Measurements from ENCODE around the gene CYB5B. TPM values are rescaled to one million over a fixed set of nuclear protein-coding genes. Genes with fewer than 3 reads are reported as not detected.
A peak's percentile ranks its signal among the peaks of the same experiment; 100 is the strongest.

CYB5B gene
- total and polyA plus RNA-seq, 2 donors (not counting 3 experiments of a cell fraction or from before 2014, with no cell fraction given): 175 to 176 TPM

- CTCF ChIA-PET: interaction anchor here (0.7 to 2.6 kb wide), 4 partner anchors 8 to 74 kb away, joined by 3 to 14 read pairs (median 4); no protein-coding TSS in a partner anchor
- no peak overlapping the region for H3K9ac ChIP-seq (replicated peaks; ENCODE audit: extremely low read depth, insufficient read depth, low read length)
- H3K9me3 ChIP-seq (replicated peaks; ENCODE audit: control insufficient read depth, insufficient read depth, low read length): no peaks in the 10 kb centered on the region
- peak overlapping the region; percentile 28 for H3K4me2 ChIP-seq (ENCODE audit: insufficient read depth, low read length)
- TF ChIP-seq EZH2 (IDR thresholded peaks at IDR 0.05; ENCODE audit: borderline replicate concordance, low read depth, low read length, severe bottlenecking) (no peak), POLR2AphosphoS5 (IDR thresholded peaks at IDR 0.05; ENCODE audit: insufficient read depth, low read depth, low read length) (no peak), POLR2A (IDR thresholded peaks at IDR 0.05; ENCODE audit: low read depth, low read length) (no peak), JUN (IDR thresholded peaks at IDR 0.05; ENCODE audit: borderline replicate concordance, insufficient read depth, insufficient read length, low read depth) (no peak), MYC (IDR thresholded peaks at IDR 0.05; ENCODE audit: low read depth, low read length) (no peak), FOS (IDR thresholded peaks at IDR 0.05; ENCODE audit: borderline replicate concordance, insufficient read depth, low read length) (peak; percentile 68), GATA2 (IDR thresholded peaks at IDR 0.05; ENCODE audit: insufficient read depth, insufficient read length, low read depth, low read length) (peak; percentile 67)
- TF ChIP-seq, protein P1, sequence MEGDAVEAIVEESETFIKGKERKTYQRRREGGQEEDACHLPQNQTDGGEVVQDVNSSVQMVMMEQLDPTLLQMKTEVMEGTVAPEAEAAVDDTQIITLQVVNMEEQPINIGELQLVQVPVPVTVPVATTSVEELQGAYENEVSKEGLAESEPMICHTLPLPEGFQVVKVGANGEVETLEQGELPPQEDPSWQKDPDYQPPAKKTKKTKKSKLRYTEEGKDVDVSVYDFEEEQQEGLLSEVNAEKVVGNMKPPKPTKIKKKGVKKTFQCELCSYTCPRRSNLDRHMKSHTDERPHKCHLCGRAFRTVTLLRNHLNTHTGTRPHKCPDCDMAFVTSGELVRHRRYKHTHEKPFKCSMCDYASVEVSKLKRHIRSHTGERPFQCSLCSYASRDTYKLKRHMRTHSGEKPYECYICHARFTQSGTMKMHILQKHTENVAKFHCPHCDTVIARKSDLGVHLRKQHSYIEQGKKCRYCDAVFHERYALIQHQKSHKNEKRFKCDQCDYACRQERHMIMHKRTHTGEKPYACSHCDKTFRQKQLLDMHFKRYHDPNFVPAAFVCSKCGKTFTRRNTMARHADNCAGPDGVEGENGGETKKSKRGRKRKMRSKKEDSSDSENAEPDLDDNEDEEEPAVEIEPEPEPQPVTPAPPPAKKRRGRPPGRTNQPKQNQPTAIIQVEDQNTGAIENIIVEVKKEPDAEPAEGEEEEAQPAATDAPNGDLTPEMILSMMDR (IDR thresholded peaks at IDR 0.05; ENCODE audit: extremely low read depth in 1 of 2, insufficient read depth in 1 of 2, low read depth in 1 of 2, low read length in 2 of 2): no peak
- TF ChIP-seq, protein P2, sequence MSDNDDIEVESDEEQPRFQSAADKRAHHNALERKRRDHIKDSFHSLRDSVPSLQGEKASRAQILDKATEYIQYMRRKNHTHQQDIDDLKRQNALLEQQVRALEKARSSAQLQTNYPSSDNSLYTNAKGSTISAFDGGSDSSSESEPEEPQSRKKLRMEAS (IDR thresholded peaks at IDR 0.05; ENCODE audit: insufficient read depth, insufficient read length): no peak
- H3K27me3 ChIP-seq (ENCODE audit: control insufficient read depth in 2 of 2, insufficient read depth in 2 of 2, low read length in 2 of 2): no peaks in the 10 kb centered on the region
- H3K36me3 ChIP-seq (ENCODE audit: control insufficient read depth in 2 of 2, extremely low read depth in 1 of 2, insufficient read depth in 2 of 2, low read length in 2 of 2): peaks cover 0 to 2% of the 10 kb centered on the region in 2 experiments
- POLR2A ChIA-PET: no interaction called here
- H4K20me1 ChIP-seq (replicated peaks; ENCODE audit: control insufficient read depth, extremely low read depth, insufficient read depth, low read length): no peaks in the 10 kb centered on the region
- H3K9me1 ChIP-seq (replicated peaks; ENCODE audit: control insufficient read depth, extremely low read depth, insufficient read depth, low read length): no peaks in the 10 kb centered on the region
- no peak overlapping the region for H2AFZ ChIP-seq (ENCODE audit: low read depth, low read length)
- intact Hi-C loops (cut with micrococcal nuclease): loop anchor here (5.0 kb wide), 1 partner anchor 73 kb away; no protein-coding TSS in a partner anchor
- BruUV-seq (replicated peaks): no TSS peak
- no peak overlapping the region for H3K27ac ChIP-seq (ENCODE audit: insufficient read depth, low read depth, low read length)
- H3K4me1 ChIP-seq (ENCODE audit: control insufficient read depth, extremely low read depth, insufficient read depth, low read length): peaks cover 29% of the 10 kb centered on the region
- no peak overlapping the region for H3K4me3 ChIP-seq (replicated peaks in 1 of 3; ENCODE audit: insufficient read depth in 1 of 3, low read depth in 1 of 3, low read length in 3 of 3)
- FAIRE-seq: peak; percentile 63
- no peaks in the 10 kb centered on the region for H3K79me2 ChIP-seq (ENCODE audit: control insufficient read depth, insufficient read depth, low read length)
- DNase-seq (ENCODE audit: low read depth, low spot score): peak; percentile 43
- dilution Hi-C loops (cut with MboI; ENCODE audit: extremely low pct_ligation_motif_present, low sequenced_read_pairs): no loop called here
Measured at GRCh38 chr16:69469807-69470561, 45.6 kb downstream of the CYB5B start.

Measured in endothelial cell of umbilical vein (primary cell).